HEK293 (cell line): ENCODE results near the gene CETN3.

Experiments used
- CTCF ChIP-seq: fragments of 450-650 bp; formaldehyde crosslinking; IDR thresholded peaks from 2 replicates; pipeline ENCODE4 v1.5.1; 2016; ENCODE audit warnings: missing biosample characterization, missing genetic modification characterization
- OVOL3 ChIP-seq: fragments of 450-650 bp; formaldehyde crosslinking; IDR thresholded peaks from 2 replicates; pipeline ENCODE4 v1.5.1; 2016; ENCODE audit warnings: missing biosample characterization, missing genetic modification characterization
- REST ChIP-seq: fragments of 450-650 bp; formaldehyde crosslinking; IDR thresholded peaks from 2 replicates; pipeline ENCODE4 v1.5.1; 2016; ENCODE audit warnings: missing biosample characterization, missing genetic modification characterization
- ZNF404 ChIP-seq: fragments of 450-650 bp; formaldehyde crosslinking; IDR thresholded peaks from 2 replicates; pipeline ENCODE4 v1.5.1; 2017; ENCODE audit warnings: missing biosample characterization, missing genetic modification characterization
- ZNF704 ChIP-seq: fragments of 450-650 bp; formaldehyde crosslinking; IDR thresholded peaks from 2 replicates; pipeline ENCODE4 v1.5.1; 2016; ENCODE audit warnings: missing biosample characterization, missing genetic modification characterization
- TF ChIP-seq, protein P1 (sequence below): fragments of 450-650 bp; formaldehyde crosslinking; IDR thresholded peaks from 2 replicates; pipeline ENCODE4 v1.5.1; 2016; ENCODE audit warnings: missing biosample characterization, missing genetic modification characterization

DNA sequence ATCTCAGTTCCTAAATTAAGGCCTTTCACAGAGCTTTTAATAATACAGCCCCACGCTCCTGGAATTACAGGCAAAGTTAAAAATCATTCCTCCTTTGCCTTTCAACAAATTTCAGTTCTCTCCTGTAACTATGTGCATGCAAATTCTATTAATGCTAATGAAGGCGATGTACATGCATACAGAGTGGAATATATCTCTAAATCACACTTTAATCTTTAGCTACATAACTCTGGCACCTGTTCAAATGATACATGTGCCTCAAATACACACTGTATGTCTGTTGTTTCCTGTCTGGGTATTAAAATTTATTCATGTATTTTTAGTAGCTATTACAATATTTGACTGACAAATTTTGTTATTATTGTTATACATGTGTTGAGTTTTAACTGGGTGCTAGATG is 30.8 kb downstream of the CETN3 start:
- TF ChIP-seq CTCF (tag by site-specific recombination) (no peak), ZNF704 (no peak), REST (tag by site-specific recombination) (no peak), OVOL3 (tag by site-specific recombination) (no peak), ZNF404 (no peak)
- TF ChIP-seq, protein P1, sequence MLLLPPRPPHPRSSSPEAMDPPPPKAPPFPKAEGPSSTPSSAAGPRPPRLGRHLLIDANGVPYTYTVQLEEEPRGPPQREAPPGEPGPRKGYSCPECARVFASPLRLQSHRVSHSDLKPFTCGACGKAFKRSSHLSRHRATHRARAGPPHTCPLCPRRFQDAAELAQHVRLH (tag by site-specific recombination): no peak
